Esophagus squamous epithelium (tissue), 4 donors: ENCODE data around the gene ZSCAN10.

Experiments
- CTCF ChIP-seq, 6 experiments: fragments of 450-650 bp in 4 of 6; fragments of 200-600 bp in 2 of 6; sonication (generic) in 2 of 6; IDR thresholded peaks; one replicate each; pipeline ENCODE4 v1.5.1; 2016 to 2019; ENCODE audit warnings: antibody characterized with exemption in 6 of 6, mild to moderate bottlenecking in 4 of 6, moderate library complexity in 4 of 6
- POLR2A ChIP-seq, 4 donors: fragments of 450-650 bp; IDR thresholded peaks; one replicate each; pipeline ENCODE4 v1.6.1; 2017; ENCODE audit warnings: antibody characterized with exemption in 4 of 4, mild to moderate bottlenecking in 4 of 4, moderate library complexity in 3 of 4

GRCh38 chr16:3060339-3061127, 38.6 kb downstream of the ZSCAN10 start:
- no peak for TF ChIP-seq CTCF (IDR thresholded peaks at IDR 0.05)
- TF ChIP-seq POLR2A (IDR thresholded peaks at IDR 0.05) = no peak
